GM13977 (cell line): Measurements from ENCODE around the gene IQCF6.
"Not testable (repeated sequence)": the region's sequence is repeated elsewhere in the genome, so short reads cannot be mapped to it uniquely, and the experiment has no call there.

Experiments used
- DNase-seq: peaks from one replicate; pipeline ENCODE4 v3.0.0; 2012; ENCODE audit warnings: low spot score
- in situ Hi-C: fragments of 300-500 bp; cut with MboI; formaldehyde crosslinking; loops from one replicate; pipeline ENCODE4 v1.12.0; 2022; ENCODE audit warnings: low sequenced_read_pairs, low pct_unique_long_range_greater_than_20kb, mixed read lengths, inconsistent platforms; ENCODE audit not compliant: unreplicated experiment
- TF ChIP-seq, protein P1 (sequence below): IDR thresholded peaks from 2 replicates; pipeline ENCODE4 v1.5.1; 2012; ENCODE audit warnings: mild to moderate bottlenecking, control low read depth; ENCODE audit not compliant: insufficient read depth; ENCODE audit errors: extremely low read depth, missing control alignments

The IQCF6 gene

DNA sequence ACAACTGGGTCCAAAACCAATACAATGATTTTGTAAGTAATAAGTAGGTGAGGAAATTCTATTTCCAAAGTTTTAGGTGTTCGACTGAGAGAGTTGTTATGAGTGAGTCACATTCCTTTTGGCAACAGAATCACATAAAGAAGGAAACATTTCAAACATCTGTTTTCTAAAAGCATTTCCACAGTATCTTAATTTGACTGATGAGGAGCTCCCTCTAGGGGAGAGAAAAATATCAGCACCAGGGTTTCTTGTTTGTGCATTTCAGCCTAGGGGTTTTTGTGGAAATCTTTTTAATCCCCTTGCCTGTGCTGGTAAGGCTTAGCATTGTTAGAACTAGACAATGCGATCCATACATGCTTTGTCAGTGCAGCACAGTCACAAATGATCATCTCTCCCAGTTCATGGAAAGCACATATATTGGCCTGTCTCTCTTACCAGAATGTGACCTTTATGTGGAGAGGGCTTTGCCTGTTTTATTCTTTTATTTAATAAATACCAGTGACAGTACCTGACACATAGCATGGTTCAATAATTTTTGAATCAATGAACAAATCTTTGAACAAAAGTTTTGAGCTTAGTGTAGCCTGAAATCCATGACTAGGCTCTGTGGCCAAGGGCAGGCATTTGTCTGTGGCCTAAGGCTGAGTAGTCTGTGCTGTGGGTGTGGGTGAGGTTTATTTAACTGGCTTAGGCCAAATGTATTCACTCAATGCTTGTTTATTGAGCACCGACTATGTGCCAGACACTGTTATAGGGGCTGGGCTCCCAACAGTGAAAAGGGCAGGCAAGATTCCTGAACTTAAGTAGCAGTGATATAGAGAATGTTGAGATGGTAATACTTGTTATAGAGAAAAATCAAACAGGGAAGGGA is 21.1 kb upstream of the IQCF6 start:
- DNase-seq, result peak; percentile 49

DNA sequence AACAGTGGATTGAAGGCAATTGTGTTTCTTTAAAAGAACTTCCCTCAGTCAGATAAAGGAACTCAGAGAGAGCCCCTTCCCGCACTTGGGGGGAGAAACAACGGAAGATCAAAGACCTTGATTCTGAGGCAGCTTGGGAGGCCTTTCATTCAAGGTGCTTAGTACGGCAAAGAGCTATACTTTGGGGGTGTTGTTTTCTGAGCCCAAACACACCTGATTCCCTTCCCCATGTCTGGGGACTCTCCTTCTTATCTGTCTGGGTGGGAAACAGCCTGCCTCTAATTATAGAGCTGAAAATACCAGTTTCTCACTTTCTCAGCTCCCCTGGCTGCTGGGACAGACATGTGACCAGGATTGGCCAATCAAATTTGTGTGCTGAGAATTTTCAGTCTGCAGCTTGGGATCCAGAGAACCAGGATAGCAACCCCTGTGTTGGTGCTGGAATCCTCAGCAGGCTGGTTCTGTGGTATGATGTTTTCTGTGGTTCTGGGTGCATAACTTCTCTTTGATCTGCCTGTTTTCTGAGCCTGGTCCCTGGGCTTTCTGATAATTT is 19.4 kb upstream of the IQCF6 start:
- no peak for DNase-seq
- TF ChIP-seq, protein P1, sequence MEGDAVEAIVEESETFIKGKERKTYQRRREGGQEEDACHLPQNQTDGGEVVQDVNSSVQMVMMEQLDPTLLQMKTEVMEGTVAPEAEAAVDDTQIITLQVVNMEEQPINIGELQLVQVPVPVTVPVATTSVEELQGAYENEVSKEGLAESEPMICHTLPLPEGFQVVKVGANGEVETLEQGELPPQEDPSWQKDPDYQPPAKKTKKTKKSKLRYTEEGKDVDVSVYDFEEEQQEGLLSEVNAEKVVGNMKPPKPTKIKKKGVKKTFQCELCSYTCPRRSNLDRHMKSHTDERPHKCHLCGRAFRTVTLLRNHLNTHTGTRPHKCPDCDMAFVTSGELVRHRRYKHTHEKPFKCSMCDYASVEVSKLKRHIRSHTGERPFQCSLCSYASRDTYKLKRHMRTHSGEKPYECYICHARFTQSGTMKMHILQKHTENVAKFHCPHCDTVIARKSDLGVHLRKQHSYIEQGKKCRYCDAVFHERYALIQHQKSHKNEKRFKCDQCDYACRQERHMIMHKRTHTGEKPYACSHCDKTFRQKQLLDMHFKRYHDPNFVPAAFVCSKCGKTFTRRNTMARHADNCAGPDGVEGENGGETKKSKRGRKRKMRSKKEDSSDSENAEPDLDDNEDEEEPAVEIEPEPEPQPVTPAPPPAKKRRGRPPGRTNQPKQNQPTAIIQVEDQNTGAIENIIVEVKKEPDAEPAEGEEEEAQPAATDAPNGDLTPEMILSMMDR, result no peak
- in situ Hi-C loops, result loop anchor here (10.0 kb wide), 1 partner anchor 294 kb away; the partner anchor contains the start of gene DCAF1

More for the DNA sequence above, 21.1 kb upstream of the IQCF6 start:
- in situ Hi-C loops, result loop anchor here (10.0 kb wide), 1 partner anchor 295 kb away; the partner anchor contains the start of gene DCAF1
- TF ChIP-seq, protein P1, result peak; percentile 76

DNA sequence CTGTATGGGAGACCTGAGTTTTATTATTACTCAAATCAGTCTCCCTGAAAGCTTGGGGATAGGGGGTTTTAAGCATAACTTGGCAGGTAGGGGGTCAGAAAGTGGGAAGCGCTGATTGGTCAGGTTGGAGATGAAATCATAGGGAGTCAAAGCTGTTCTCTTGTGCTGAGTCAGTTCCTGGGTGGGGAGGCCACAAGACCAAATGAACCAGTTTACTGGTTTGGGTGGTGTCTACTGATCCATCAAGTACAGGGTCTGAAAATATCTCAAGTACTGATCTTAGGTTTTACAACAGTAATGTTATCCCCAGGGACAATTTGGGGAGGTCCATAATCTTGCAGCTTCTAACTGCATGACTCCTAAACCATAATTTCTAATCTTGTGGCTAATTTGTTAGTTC is 17.8 kb upstream of the IQCF6 start:
- in situ Hi-C loops, result loop anchor here (10.0 kb wide), 1 partner anchor 292 kb away; the partner anchor contains the start of gene DCAF1
- DNase-seq, result no peak
- TF ChIP-seq, protein P1, result no peak

DNA sequence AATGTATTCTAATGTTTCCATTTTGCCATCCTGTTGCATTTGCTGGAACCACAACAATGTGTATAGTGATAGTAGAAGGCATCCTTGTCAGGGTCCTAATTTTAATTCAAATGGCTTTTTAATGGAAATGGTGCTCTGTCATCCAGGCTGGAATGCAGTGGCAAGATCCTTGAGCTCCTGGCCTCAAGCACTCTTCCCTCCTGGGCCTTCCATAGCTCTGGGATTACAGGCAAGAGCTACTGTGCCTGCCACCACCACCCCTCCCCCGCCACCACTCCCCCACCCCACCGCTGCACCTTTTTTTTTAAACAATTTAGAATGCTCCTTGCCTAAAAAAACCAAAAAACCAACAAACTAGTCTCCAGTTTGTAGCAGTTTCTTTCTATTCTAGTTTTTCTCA is 15.2 kb upstream of the IQCF6 start:
- DNase-seq, result no peak
- in situ Hi-C loops, result loop anchor here (10.0 kb wide), 1 partner anchor 289 kb away; the partner anchor contains the start of gene DCAF1
- TF ChIP-seq, protein P1, result no peak

DNA sequence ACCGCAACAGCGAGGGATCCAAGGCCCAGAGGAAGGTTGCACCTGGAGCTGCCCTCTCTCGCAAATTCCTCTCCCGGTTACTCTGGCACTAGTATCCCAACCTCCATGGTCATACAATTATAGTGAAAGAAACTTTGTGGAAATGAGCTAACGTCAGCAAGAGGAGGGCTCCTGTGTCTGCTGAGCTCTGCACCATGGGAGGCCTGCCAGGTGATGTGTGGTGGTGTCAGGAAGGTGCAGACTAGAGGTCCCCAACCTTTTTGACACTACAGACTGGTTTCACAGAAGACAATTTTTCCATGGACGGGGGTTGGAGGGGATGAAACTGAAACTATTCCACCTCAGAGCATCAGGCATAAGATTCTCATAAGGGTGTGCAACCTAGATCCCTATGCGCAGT is 13.2 kb upstream of the IQCF6 start:
- in situ Hi-C loops, result loop anchor here (10.0 kb wide), 1 partner anchor 287 kb away; the partner anchor contains the start of gene DCAF1

DNA sequence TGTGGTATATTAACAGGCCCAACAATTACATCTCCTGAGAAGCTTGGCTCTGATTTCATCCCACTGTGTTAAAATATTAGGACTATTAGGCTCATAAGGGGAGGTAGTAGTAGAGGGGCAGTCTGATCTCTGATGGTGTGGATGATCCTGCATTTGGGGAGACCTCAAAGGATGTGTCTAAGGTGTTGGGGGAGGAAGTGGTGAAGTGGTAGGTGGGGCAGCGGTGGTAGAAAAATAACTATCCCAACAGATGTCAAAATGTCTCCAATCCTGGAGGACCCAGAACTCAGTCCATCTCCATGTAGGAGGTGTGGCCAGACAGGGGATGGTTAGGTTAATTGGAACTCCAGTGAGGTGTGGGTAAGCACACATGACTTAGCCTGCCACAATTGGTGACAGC is 10.4 kb upstream of the IQCF6 start:
- in situ Hi-C loops, result no loop called here
- TF ChIP-seq, protein P1, result no peak
- DNase-seq, result no peak

More for the DNA sequence above, 13.2 kb upstream of the IQCF6 start:
- TF ChIP-seq, protein P1, result no peak
- DNase-seq, result no peak

DNA sequence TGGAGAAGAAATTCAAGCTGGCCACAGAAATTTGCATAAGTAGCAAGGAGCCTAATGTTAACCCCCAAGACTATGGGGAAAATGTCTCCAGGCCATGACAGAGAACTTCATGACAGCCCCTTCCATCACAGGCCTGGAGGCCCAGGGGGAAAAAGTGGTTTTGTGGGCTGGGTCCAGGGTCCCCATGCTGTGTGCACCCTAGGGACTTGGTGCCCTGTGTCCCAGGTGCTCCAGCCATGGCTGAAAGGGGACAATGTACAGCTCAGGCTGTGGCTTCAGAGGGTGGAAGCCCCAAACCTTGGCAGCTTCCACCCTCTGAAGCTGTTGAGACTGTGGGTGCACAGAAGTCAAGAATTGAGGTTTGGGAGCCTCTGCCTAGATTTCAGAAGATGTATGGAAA is 8.5 kb upstream of the IQCF6 start:
- in situ Hi-C loops, DNase-seq: not testable (repeated sequence)
